GM12878 (cell line): ENCODE data around the gene SLFNL1.

Experiments used
- CEBPB ChIP-seq, 2 experiments: fragments of 150-350 bp in 1 of 2; IDR thresholded peaks; 2 replicates each; pipeline ENCODE4 v1.6.1; 2012 to 2014; ENCODE audit warnings: low read depth in 2 of 2, low read length in 2 of 2, borderline replicate concordance in 1 of 2, inconsistent platforms in 1 of 2
- CTCF ChIP-seq, 3 experiments: IDR thresholded peaks in 2 of 3; conservative IDR thresholded peaks in 1 of 3; 2 replicates each; pipeline ENCODE4 v1.5.1; 2011; ENCODE audit warnings: low read depth in 3 of 3, low read length in 3 of 3, mild to moderate bottlenecking in 3 of 3, control low read depth in 2 of 3, moderate library complexity in 2 of 3, inconsistent platforms in 1 of 3, mixed read lengths in 1 of 3; ENCODE audit not compliant: control insufficient read depth in 2 of 3, insufficient read depth in 1 of 3; ENCODE audit errors: extremely low read depth in 1 of 3
- EED ChIP-seq: sonication (generic); IDR thresholded peaks from 2 replicates; pipeline ENCODE4 v1.6.1; 2016; ENCODE audit warnings: antibody characterized with exemption, low read depth
- MEF2A ChIP-seq: IDR thresholded peaks from 2 replicates; pipeline ENCODE4 v1.6.1; 2011; ENCODE audit warnings: low read depth, mild to moderate bottlenecking, low read length, moderate library complexity; ENCODE audit not compliant: insufficient read depth
- MTA3 ChIP-seq: IDR thresholded peaks from 2 replicates; pipeline ENCODE4 v1.6.1; 2012; ENCODE audit warnings: low read length, inconsistent platforms, borderline replicate concordance
- NRF1 ChIP-seq: conservative IDR thresholded peaks from 2 replicates; pipeline ENCODE4 v1.6.1; 2011; ENCODE audit warnings: mild to moderate bottlenecking, low read depth, low read length, improper control_type of control experiment
- RCOR1 ChIP-seq: conservative IDR thresholded peaks from 2 replicates; pipeline ENCODE4 v1.6.1; 2012; ENCODE audit warnings: low read depth, low read length, improper control_type of control experiment
- SP1 ChIP-seq: IDR thresholded peaks from one replicate; pipeline ENCODE4 v1.6.1; 2011; ENCODE audit warnings: low read depth, low read length
- ZSCAN29 ChIP-seq: fragments of 450-650 bp; IDR thresholded peaks from 2 replicates; pipeline ENCODE4 v1.6.1; 2017; ENCODE audit warnings: mild to moderate bottlenecking, moderate library complexity

DNA sequence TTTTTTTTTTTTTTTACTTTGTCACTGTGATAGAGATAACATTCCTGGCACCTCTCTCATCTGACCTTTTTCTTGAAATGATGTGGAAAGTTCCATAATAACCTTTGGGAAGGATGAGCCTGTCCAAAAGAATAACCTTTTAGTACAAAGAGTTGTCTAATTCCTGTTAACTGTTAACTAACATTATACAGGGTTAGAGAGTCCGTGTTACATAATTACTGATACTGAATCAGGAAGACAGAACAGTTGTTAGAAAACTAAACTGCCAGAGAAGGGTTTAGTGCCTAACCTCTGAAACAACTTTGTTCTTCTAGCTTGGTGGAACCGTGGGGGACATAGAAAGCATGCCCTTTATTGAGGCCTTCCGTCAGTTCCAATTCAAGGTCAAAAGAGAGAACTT, 33.2 kb downstream of the SLFNL1 start:
- TF ChIP-seq CEBPB (IDR thresholded peaks at IDR 0.05; ENCODE audit: borderline replicate concordance in 1 of 2, low read depth in 2 of 2, low read length in 2 of 2), result no peak
- no peak for TF ChIP-seq MTA3
- no peak for TF ChIP-seq SP1
- TF ChIP-seq RCOR1, result no peak
- TF ChIP-seq MEF2A, result no peak
- no peak for TF ChIP-seq CTCF (IDR thresholded peaks at IDR 0.05 in 2 of 3, conservative IDR thresholded peaks at IDR 0.05 in 1 of 3; ENCODE audit: control insufficient read depth in 2 of 3, extremely low read depth in 1 of 3, insufficient read depth in 1 of 3, low read depth in 3 of 3, low read length in 3 of 3)
- TF ChIP-seq ZSCAN29, result no peak
- TF ChIP-seq NRF1, result no peak
- TF ChIP-seq EED, result no peak
